Nephron progenitor cell (in vitro differentiated cells): ENCODE results near the gene UTP18.
"Not testable (repeated sequence)": the region's sequence is repeated elsewhere in the genome, so short reads cannot be mapped to it uniquely, and the experiment has no call there.

Experiments used
- DNase-seq: peaks from one replicate; pipeline ENCODE4 v3.0.0; 2021
- H3K27ac Mint-ChIP-seq: 2 replicates; pipeline ENCODE4 v1.8.0; 2021; ENCODE audit warnings: mild to moderate bottlenecking, moderate library complexity, mixed read lengths
- H3K27me3 Mint-ChIP-seq: 2 replicates; pipeline ENCODE4 v1.8.0; 2021; ENCODE audit warnings: mild to moderate bottlenecking, low read depth, mixed read lengths; ENCODE audit not compliant: poor library complexity
- H3K36me3 Mint-ChIP-seq: 2 replicates; pipeline ENCODE4 v1.8.0; 2021; ENCODE audit warnings: low read depth, mixed read lengths
- H3K4me1 Mint-ChIP-seq: 2 replicates; pipeline ENCODE4 v1.8.0; 2021; ENCODE audit warnings: mixed read lengths
- H3K4me3 Mint-ChIP-seq: 2 replicates; pipeline ENCODE4 v1.8.0; 2021; ENCODE audit warnings: mild to moderate bottlenecking, moderate library complexity, mixed read lengths
- H3K9me3 Mint-ChIP-seq: 2 replicates; pipeline ENCODE4 v1.8.0; 2021; ENCODE audit warnings: mild to moderate bottlenecking, moderate library complexity, mixed read lengths
- CTCF ChIP-seq: fragments of 200-600 bp; sonication (generic); IDR thresholded peaks from 2 replicates; pipeline ENCODE4 v1.5.0; 2021; ENCODE audit warnings: antibody characterized with exemption

The UTP18 gene

DNA sequence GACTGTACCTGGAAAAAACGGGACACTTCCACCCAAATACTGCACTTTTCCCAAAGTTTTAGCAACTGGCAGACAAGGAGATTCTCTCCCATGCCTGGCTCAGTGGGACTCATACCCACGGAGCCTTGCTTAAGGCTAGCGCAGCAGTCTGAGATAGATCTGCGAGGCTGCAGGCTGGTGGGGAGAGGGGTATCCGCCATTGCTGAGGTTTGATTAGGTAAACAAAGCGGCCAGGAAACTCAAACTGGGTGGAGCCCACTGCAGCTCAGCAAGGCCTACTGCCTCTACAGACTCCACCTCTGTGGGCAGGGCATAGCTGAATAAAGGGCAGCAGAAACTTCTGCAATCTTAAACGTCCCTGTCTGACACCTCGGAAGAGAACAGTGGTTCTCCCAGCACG lies 44.8 kb downstream of the UTP18 start:
- Mint-ChIP-seq H3K27ac (no peak overlapping the region), H3K4me1 (peaks cover 4% of the 10 kb centered on the region), H3K36me3 (peaks cover 30% of the 10 kb centered on the region), H3K27me3 (peaks cover 3% of the 10 kb centered on the region), H3K9me3 (peaks cover 63% of the 10 kb centered on the region), H3K4me3 (no peak overlapping the region)
- TF ChIP-seq CTCF: no peak
- DNase-seq: no peak

- not testable (repeated sequence) for H3K27me3 Mint-ChIP-seq, DNase-seq, H3K36me3 Mint-ChIP-seq, H3K4me1 Mint-ChIP-seq, H3K4me3 Mint-ChIP-seq, H3K27ac Mint-ChIP-seq
- H3K9me3 Mint-ChIP-seq: peaks cover 48% of the 10 kb centered on the region
Measured at GRCh38 chr17:51312003-51312402, 51.7 kb downstream of the UTP18 start.

DNA sequence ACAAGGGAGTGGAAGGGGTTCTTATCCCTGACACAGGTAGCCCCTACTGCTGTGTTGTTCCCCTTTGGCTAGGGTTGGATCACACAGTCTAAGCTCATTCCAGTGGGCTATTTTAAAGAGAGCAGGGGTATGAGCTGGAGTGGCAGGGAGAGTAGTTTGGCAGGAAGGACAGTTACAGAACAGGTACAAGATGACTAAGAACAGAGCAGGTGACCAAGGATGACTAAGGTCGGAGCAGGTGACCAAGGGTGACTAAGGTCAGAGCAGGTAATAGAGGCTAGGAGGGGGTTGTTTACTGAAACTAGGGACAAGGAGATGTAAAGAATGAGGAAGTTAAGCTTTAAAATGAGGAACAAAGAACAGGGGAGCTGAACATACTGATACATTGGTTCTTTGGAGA lies 58.8 kb downstream of the UTP18 start:
- no peak for TF ChIP-seq CTCF
- Mint-ChIP-seq H3K9me3 (peaks cover 36% of the 10 kb centered on the region), H3K27ac (no peak overlapping the region), H3K4me3 (no peak overlapping the region), H3K36me3 (peaks cover 11% of the 10 kb centered on the region), H3K27me3 (no peaks in the 10 kb centered on the region), H3K4me1 (no peaks in the 10 kb centered on the region)
- no peak for DNase-seq

GRCh38 chr17:51322390-51323029 lies 62.2 kb downstream of the UTP18 start:
- no peak overlapping the region for H3K4me3 Mint-ChIP-seq
- DNase-seq: no peak
- TF ChIP-seq CTCF: peak; percentile 22
- peaks cover 5% of the 10 kb centered on the region for H3K36me3 Mint-ChIP-seq
- no peaks in the 10 kb centered on the region for H3K27me3 Mint-ChIP-seq
- H3K27ac Mint-ChIP-seq: no peak overlapping the region
- H3K9me3 Mint-ChIP-seq: peaks cover 31% of the 10 kb centered on the region
- H3K4me1 Mint-ChIP-seq: no peaks in the 10 kb centered on the region

DNA sequence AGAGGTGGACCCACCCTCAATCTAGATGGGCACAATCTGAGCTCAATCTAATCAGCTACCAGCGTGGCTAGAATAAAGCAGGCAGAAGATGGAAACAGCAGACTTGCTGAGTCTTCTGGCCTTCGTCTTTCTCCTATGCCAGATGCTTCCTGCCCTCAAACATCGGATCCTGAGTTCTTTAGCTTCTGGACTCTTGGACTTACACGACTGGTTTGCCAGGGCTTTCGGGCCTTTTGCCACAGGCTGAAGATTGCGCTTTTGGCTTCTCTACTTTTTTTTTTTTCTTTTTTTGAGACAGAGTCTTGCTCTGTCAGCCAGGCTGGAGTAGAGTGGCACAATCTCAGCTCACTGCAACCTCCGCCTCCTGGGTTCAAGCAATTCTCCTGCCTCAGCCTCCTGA lies 65.1 kb downstream of the UTP18 start:
- H3K9me3 Mint-ChIP-seq: peaks cover 24% of the 10 kb centered on the region

DNA sequence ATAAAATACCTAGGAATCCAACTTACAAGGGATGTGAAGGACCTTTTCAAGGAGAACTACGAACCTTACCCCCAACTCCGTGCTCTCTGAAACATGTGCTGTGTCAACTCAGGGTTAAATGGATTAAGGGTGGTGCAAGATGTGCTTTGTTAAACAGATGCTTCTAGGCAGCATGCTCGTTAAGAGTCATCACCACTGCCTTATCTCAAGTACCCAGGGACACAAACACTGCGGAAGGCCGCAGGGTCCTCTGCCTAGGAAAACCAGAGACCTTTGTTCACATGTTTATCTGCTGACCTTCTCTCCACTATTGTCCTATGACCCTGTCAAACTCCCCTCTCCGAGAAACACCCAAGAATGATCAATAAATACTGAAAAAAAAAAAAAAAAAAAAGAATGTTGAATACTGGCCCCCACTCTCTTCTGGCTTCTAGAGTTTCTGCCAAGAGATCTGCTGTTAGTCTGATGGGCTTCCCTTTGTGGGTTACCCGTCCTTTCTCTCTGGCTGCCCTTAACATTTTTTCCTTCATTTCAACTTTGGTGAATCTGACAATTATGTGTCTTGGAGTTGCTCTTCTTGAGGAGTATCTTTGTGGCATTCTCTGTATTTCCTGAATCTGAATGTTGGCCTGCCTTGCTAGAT lies 70.6 kb downstream of the UTP18 start:
- peaks cover 35% of the 10 kb centered on the region for H3K9me3 Mint-ChIP-seq

More for the DNA sequence above, 65.1 kb downstream of the UTP18 start:
- H3K4me1 Mint-ChIP-seq: no peaks in the 10 kb centered on the region
- no peaks in the 10 kb centered on the region for H3K36me3 Mint-ChIP-seq
- no peak overlapping the region for H3K4me3 Mint-ChIP-seq
- no peak overlapping the region for H3K27ac Mint-ChIP-seq
- no peaks in the 10 kb centered on the region for H3K27me3 Mint-ChIP-seq
- no peak for DNase-seq
- no peak for TF ChIP-seq CTCF

More for the DNA sequence above, 70.6 kb downstream of the UTP18 start:
- H3K27me3 Mint-ChIP-seq, H3K27ac Mint-ChIP-seq, H3K36me3 Mint-ChIP-seq, DNase-seq, H3K4me1 Mint-ChIP-seq, H3K4me3 Mint-ChIP-seq: not testable (repeated sequence)
